Measurements from ENCODE around the gene C16orf95.
"Not testable (repeated sequence)": the region's sequence is repeated elsewhere in the genome, so short reads cannot be mapped to it uniquely, and the experiment has no call there.

Gene C16orf95, protein sequence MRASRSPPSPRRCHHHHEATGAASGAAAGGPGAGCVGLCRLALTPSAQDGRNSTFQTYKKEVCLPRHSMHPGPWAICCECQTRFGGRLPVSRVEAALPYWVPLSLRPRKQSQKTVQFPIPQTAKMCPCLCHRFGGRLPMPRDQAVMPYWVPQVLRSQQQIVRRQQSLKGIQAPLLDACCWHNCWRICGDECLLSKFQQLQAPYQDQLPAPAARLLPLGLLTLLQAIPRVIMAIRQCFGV

DNA sequence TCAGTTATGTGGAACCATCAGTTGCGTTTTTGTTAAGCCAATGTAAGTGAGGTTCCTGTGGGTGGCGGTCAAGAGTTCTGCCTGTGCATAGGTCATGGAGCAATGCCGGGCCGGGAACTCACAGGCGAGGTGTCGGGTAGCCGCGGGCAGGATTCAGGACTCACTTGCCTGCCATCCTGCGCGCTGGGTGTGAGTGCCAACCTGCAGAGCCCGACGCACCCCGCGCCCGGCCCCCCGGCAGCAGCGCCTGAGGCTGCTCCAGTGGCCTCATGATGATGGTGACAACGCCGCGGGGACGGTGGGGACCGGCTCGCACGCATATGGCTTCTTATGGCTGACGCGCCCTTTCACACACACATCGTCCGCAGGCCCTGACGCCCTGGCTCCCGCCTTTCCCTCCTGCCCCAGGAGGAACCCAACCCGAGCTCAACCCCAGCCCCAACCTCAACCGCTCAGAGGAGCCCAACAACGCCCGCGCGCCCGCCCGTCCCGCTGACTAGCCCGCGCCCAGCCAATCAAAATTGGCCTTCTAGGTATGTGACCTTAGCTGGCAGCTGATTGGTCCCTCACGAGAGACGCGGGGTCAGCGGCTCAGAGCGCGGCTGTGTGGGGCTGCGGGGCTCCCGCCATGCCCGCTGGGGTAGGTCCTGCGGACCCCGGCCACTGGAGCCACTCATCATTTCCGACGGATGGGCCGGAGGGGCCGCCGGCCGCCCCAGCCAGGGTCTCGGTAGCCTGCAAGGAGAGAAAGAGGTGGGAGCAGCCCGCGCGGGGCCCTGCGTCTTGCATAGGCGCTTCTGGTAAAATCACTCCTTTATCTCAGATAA is at the start of gene C16orf95:
Gene C16orf95 (minus strand): TSS at position 470 of the 827 bp plus-strand sequence. CDS start 150 bp downstream, at position 320.
- DNase-seq = peak; percentile 96

DNA sequence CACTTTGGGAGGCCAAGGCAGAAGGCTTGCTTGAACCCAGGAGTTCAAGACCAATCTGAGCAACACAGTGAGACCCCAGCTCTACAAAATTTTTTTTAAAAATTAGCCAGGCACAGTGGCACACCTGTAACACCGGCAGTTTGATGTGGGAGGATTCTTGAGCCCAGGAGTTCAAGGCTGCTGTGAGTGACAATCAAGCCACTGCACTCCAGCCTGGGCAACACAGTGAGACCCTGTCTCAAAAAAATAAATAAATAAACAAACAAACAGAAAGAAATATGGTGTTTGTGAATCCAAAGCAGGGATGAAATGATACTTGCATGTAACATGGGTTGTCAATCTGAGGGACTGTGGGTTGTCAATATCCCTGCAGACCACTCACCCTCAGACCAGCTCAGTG is 49.7 kb upstream of the C16orf95 start:
- no peak for DNase-seq

DNA sequence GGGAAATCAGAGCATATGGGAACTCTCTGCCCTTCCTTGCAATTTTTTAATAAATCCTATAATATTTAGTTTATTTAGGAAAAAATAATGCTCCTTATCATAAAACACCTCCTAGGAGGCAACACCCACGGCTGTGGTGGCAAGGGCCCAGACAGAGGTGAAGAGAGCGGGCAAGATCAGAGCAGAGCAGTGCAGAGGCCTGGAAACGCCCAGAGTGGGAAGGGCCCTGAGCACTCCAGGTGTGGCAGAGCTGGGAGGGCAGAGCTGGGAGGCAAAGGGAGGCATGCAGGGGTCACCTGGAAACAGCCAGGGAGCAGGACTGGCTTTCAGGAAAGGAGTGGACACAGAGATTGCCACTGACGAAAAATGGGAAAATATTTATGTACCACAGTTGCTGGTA is 49.1 kb upstream of the C16orf95 start:
- DNase-seq = no peak

DNA sequence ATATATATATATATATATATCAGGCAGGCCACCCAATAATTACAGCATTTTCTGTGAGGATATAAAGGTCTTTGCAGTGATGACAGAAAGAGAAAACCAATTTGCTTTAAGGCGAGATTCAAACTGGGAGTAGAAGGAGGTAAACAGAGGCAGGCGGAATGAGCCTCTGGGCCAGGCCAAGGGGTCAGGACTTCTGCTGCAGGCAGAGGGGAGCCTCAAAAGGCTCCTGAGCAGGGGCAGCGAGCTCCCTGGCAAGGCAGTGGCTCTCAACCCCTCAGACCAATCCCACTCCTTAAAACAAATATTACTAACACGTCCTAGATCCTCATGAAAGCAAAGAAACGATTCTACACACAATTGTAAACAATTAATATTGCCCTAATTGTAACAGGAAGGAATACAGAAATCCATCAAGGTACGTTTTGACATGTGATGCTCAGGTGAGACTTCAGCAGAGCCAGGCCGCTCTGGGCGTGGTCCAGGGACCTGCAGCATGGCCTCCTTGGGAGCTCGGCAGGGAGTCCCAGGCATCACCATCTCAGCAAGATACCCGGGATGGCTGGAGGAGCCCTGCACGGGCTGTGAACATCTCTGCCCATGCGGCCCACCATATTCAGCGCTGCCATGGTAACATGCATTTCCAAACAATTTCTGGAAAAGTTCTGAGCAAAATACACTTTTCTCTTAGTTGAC is 48.0 kb upstream of the C16orf95 start:
- DNase-seq = no peak

DNA sequence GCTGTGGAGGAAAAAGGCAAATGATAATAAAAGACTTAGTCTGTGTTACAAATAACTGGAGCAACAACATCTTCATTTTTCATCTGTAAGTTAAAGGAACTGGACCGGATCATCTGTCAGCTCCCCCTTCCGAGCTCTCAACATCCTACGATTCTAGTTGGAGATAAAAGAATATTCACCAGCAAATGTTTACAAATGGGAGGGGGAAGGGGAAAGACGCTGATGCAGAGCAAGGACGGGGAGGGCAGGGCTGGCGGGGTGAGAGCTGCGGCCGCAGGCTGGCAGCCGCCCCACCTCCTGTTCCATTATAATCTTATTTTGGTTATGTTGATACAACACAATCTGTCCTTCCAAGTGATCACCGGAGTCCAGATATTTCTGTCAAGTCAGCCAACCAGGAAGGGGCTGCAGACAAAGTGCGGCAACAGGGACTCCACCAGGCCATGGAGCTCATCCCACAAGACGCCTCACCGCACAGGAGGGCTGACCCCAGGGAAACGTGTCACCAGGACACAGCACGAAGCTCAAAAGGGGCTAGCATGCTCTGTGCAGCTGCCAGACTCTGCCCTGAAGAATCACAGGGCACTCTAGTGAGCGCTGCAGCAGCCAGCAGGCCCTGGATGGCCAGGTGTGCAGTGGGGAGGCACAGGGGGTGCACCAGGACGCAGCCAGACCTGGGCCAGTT is 46.7 kb upstream of the C16orf95 start:
- no peak for DNase-seq

DNA sequence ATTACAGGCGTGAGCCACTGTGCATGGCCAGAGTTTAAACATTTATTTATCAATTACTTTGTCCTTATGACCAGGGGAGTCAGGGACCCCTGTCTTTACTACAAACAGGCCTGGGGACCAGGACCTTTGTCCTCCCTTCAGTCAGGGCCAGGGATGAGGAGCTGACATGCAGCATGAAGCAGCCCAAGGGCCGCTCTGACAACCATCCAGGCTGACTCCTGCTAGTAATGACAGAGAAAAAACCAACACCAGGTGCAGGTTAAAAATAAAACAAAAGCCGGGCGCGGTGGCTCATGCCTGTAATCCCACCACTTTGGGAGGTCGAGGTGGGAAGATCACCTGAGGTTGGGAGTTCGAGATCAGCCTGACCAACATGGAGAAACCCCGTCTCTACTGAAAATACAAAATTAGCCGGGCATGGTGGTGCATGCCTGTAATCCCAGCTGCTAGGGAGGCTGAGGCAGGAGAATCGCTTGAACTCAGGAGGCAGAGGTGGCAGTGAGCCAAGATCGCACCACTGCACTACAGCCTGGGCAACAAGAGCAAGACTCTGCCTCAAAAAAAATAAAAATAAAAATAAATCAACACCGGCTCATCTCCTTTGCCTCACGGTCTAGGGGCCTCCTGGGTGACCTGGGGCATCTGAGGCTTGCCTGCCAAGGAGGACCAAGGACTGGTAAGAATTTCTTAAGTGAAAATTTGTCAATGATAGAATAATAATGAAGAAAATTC is 45.8 kb upstream of the C16orf95 start:
- DNase-seq = not testable (repeated sequence)

DNA sequence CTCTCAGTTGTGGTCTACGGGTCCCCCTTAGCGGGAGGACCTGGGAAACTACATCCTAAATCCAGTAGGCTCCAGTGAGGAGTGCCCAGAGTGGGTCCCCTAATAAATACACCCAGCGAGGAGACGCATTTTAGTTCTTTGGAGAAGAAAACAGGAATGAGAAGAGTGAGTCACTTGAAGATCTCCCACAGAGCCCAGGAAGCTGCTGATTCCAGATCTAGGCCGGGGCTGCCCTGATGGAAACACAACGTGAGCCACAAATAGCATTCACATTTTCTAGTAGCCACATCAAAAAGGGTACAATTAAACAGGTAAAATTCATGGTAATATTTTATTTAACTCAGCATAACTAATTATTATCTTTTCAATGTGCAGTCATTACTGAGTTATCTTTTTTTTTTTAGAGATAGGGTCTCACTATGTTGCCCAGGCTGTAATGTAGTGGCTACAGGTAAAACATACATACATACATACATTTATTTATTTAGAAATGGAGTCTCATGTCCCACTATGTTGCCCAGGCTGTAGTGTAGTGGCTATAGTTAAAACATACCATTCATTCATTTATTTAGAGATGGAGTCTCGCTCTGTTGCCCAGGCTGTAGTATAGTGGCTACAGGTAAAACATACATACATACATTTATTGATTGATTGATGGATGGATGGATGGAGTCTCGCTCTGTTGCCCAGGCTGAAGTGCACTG is 44.9 kb upstream of the C16orf95 start:
- DNase-seq = no peak

GRCh38 chr16:87360862-87361610 is 43.8 kb upstream of the C16orf95 start:
- no peak for DNase-seq

GRCh38 chr16:87359121-87359520 is 41.9 kb upstream of the C16orf95 start:
- DNase-seq = no peak

DNA sequence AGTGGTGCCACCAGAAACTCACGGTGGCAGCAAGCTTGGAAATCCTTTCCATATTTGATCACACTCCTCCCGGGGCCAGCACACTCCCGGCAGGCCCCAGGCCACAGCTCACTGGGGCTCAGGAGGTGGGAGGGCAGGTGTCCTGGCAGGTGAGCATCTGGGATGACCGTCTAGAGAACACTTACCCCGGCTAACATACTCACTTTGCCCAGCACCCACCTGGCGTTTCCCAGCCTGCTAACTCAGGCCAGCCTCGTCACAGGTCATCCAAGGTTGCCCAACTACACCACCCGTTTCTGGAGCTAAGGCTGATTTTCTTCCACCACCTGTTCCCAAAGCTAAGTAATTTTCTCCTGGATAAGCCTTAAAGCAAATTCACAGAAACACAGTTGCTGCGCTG is 41.5 kb upstream of the C16orf95 start:
- no peak for DNase-seq

DNA sequence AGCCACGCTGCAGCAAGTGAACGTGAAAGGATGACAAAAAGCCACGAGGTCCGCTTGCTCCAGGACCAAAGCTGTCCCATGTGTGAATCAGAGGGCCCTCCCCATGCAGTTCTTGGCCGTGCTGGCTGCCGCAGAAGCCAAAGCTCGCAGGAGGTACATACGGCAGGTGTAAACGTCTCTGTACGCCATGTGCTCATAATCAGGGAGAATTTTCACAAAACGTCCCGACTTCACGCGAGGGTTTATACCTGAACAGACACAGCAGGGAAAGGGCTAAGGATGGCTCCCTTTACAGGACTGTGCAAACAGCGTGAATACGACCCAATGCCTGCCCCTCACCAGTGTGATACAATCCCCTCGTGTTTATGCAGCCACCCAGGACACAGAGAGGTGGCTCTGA is 41.1 kb upstream of the C16orf95 start:
- DNase-seq = no peak

DNA sequence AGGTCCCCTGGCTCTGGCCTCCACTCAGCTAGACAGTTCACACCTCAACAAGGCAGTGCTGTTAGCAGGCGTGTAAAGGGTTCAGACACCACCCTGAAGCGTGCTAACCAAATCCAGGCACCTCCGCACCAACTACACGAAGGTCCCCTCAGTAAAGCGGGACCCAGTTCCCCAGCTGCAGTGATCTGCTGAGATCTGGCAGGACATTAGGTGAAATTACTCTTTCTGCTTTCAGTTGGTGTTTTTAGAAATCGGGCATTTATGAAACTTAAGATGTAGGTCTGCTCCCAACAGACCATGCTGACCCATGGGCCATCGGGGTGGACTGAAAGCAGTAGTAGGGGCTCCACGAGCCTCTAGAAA is 39.3 kb upstream of the C16orf95 start:
- no peak for DNase-seq

DNA sequence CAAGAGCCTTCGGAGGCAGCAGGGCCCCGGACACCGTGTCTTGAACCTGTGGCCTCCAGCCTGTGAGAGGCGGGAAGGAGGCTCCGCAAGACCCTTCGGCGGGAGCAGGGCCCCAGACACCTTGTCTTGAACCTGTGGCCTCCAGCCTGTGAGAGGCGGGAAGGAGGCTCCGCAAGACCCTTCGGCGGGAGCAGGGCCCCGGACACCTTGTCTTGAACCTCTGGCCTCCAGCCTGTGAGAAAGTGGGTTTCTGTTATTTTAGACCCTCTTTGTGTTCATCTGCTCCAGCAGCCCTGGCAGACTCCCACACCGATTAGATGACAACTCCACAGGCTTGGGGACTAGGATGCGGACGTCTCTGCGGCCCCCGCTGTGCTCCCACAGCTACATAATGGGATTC is 36.4 kb upstream of the C16orf95 start:
- DNase-seq = no peak

- no peak for DNase-seq
Observed at GRCh38 chr16:87352818-87353217, 35.6 kb upstream of the C16orf95 start.

GRCh38 chr16:87351320-87351698 is 34.1 kb upstream of the C16orf95 start:
- DNase-seq = no peak

- DNase-seq = no peak
Observed at GRCh38 chr16:87350681-87351319, 33.6 kb upstream of the C16orf95 start.

- no peak for DNase-seq
Observed at GRCh38 chr16:87350031-87350430, 32.8 kb upstream of the C16orf95 start.

- no peak for DNase-seq
Observed at GRCh38 chr16:87348616-87349157, 31.5 kb upstream of the C16orf95 start.

- DNase-seq = no peak
Observed at GRCh38 chr16:87347932-87348615, 30.9 kb upstream of the C16orf95 start.
